MM.1S (cell line): Measurements from ENCODE around the gene TLCD5.

Experiments used
- DNase-seq: peaks from one replicate; pipeline ENCODE4 v3.0.0-alpha.2; 2015
- H2AFZ ChIP-seq: fragments of 300-600 bp; sonication (generic); 2 replicates; pipeline ENCODE4 v1.6.0; 2016; ENCODE audit warnings: antibody characterized with exemption, low read length
- H3F3A ChIP-seq: fragments of 300-600 bp; sonication (generic); 2 replicates; pipeline ENCODE4 v1.6.1; 2016; ENCODE audit warnings: mild to moderate bottlenecking, antibody characterized with exemption, low read length, moderate library complexity, mixed read lengths; ENCODE audit not compliant: insufficient read depth
- H3K27ac ChIP-seq: fragments of 300-600 bp; sonication (generic); 2 replicates; pipeline ENCODE4 v1.5.1; 2016; ENCODE audit warnings: mild to moderate bottlenecking, low read length
- H3K27me3 ChIP-seq: fragments of 300-600 bp; sonication (generic); replicated peaks from 2 replicates; pipeline ENCODE4 v1.6.0; 2016; ENCODE audit warnings: low read length; ENCODE audit not compliant: insufficient read depth
- H3K36me3 ChIP-seq: fragments of 300-600 bp; sonication (generic); replicated peaks from 2 replicates; pipeline ENCODE4 v1.6.1; 2016; ENCODE audit warnings: mild to moderate bottlenecking, low read length, mixed read lengths; ENCODE audit not compliant: insufficient read depth
- H3K4me1 ChIP-seq: fragments of 300-600 bp; sonication (generic); 2 replicates; pipeline ENCODE4 v1.6.1; 2016; ENCODE audit warnings: low read length, mixed read lengths
- H3K4me2 ChIP-seq: fragments of 300-600 bp; sonication (generic); 2 replicates; pipeline ENCODE4 v1.6.0; 2016; ENCODE audit warnings: low read depth, low read length
- H3K4me3 ChIP-seq: fragments of 300-600 bp; sonication (generic); 2 replicates; pipeline ENCODE4 v1.5.1; 2016; ENCODE audit warnings: low read length, mixed read lengths
- H3K79me2 ChIP-seq: fragments of 300-600 bp; sonication (generic); 2 replicates; pipeline ENCODE4 v1.6.1; 2016; ENCODE audit warnings: mixed run types, low read length, mixed read lengths
- H3K9ac ChIP-seq: fragments of 300-600 bp; sonication (generic); 2 replicates; pipeline ENCODE4 v1.6.1; 2016; ENCODE audit warnings: low read length, mixed read lengths
- H3K9me2 ChIP-seq: fragments of 300-600 bp; sonication (generic); replicated peaks from 2 replicates; pipeline ENCODE4 v1.6.1; 2016; ENCODE audit warnings: mild to moderate bottlenecking, low read length, mixed read lengths; ENCODE audit not compliant: insufficient read depth
- H3K9me3 ChIP-seq: fragments of 300-600 bp; sonication (generic); replicated peaks from 2 replicates; pipeline ENCODE4 v1.6.1; 2016; ENCODE audit warnings: mild to moderate bottlenecking, low read length, mixed read lengths; ENCODE audit not compliant: insufficient read depth
- H4K20me1 ChIP-seq: fragments of 300-600 bp; sonication (generic); 2 replicates; pipeline ENCODE4 v1.6.1; 2016; ENCODE audit warnings: mild to moderate bottlenecking, low read length, moderate library complexity, mixed read lengths; ENCODE audit not compliant: insufficient read depth
- EZH2 ChIP-seq: fragments of 300-600 bp; sonication (generic); optimal IDR thresholded peaks from 2 replicates; pipeline ENCODE3; 2017; ENCODE audit warnings: low read depth, mild to moderate bottlenecking, antibody characterized with exemption, low read length, mixed read lengths
- EZH2phosphoT487 ChIP-seq: fragments of 300-600 bp; sonication (generic); IDR thresholded peaks from 2 replicates; pipeline ENCODE4 v1.6.1; 2018; ENCODE audit warnings: antibody characterized with exemption, low read length
- TF ChIP-seq, protein P1 (sequence below): fragments of 300-600 bp; sonication (generic); IDR thresholded peaks from 2 replicates; pipeline ENCODE4 v1.5.1; 2016; ENCODE audit warnings: antibody characterized with exemption, low read length, mixed read lengths

The TLCD5 gene

DNA sequence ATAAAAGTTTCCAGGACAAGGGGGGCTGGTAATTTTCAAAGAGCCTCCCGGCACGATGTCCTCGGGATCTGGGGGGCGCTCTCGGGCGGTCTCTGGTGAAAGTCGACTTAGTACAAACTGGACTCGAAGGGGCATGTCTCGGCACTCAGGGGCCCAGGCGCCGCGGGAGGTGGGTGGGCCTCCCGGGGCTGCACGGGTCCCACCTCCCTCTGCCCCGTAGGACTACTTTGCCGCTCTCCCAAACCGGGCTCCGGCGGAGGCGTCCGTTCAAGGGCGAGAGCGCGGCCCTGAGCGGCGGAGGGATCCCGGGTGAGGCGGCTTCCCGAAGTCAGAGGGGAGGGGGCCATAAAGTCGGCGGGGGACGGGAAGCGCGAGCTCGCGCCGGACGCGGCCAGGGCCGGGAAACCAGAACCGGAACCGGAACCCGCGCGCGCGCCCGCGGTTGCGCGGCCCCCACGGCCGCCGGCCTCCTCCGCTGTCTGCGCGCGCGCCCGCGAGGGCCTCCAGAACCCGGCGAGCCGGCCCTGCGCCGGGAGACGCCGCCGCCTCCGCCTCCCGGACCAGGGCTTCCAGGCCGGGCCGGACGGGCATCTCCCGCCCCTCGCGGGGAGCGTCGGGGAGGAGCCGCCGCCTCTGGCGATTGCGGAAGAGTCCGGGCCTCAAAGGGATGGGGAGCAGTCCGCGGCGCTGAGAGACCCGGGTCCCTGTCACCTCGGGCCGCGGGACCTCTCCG is 11.0 kb downstream of the TLCD5 start, which contains the start of gene ARHGEF12:
TSS of gene ARHGEF12 (plus strand) at position 506 of the 733 bp plus-strand sequence. CDS start 831 bp downstream, outside the sequence.
- H3K4me3 ChIP-seq, result peak within 1 kb of the TSS; percentile 99
- TF ChIP-seq EZH2 (no peak), EZH2phosphoT487 (no peak)
- TF ChIP-seq, protein P1, sequence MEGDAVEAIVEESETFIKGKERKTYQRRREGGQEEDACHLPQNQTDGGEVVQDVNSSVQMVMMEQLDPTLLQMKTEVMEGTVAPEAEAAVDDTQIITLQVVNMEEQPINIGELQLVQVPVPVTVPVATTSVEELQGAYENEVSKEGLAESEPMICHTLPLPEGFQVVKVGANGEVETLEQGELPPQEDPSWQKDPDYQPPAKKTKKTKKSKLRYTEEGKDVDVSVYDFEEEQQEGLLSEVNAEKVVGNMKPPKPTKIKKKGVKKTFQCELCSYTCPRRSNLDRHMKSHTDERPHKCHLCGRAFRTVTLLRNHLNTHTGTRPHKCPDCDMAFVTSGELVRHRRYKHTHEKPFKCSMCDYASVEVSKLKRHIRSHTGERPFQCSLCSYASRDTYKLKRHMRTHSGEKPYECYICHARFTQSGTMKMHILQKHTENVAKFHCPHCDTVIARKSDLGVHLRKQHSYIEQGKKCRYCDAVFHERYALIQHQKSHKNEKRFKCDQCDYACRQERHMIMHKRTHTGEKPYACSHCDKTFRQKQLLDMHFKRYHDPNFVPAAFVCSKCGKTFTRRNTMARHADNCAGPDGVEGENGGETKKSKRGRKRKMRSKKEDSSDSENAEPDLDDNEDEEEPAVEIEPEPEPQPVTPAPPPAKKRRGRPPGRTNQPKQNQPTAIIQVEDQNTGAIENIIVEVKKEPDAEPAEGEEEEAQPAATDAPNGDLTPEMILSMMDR, result peak; percentile 51

DNA sequence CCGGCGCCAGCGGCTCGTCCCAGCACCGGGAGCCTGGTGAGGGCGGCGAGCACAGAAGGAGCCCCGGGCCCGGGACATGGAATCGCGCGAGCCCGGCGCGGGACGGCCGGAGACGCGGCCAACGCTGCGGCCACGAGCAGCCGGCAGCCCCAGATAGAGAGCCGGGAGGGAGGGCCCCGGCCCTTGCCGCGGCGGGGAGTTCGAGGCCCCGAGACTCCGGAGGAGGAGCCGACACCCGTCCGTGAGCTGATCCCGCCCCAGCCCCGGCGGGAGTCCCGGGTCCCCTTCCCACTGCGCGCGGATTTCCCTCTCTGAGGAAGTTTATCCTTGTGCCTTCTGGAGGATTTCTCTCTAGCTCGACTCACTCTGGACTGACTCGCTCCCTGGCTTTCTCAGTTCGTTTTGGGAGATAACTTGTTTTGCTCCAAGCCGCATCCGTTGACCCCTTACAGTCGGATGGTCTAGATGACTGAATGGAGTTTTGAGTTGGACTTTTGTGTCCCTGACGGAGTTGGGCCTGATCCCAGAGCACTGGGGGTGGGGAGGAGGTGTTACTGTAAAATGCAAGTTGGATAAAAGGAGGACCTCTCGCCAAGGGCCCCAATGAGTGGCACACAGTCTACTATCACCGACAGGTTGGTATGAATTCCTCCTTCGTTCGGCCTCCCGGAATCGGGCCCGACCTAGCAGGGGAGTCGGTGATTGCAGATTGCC is 11.7 kb downstream of the TLCD5 start:
- Histone ChIP-seq H3F3A (peaks cover 40% of the 10 kb centered on the region), H3K27me3 (no peaks in the 10 kb centered on the region), H3K4me1 (peaks cover 32% of the 10 kb centered on the region), H2AFZ (peak overlapping the region; percentile 54), H3K9ac (peak overlapping the region; percentile 84), H3K9me3 (no peaks in the 10 kb centered on the region), H3K36me3 (no peaks in the 10 kb centered on the region), H3K4me2 (peak overlapping the region; percentile 59), H3K27ac (peak overlapping the region; percentile 68; the same call in 1 of the 2 replicates), H3K79me2 (peaks cover 54% of the 10 kb centered on the region), H3K4me3 (peak overlapping the region; percentile 99), H4K20me1 (no peaks in the 10 kb centered on the region), H3K9me2 (no peaks in the 10 kb centered on the region)
- no peak for TF ChIP-seq EZH2phosphoT487
- TF ChIP-seq EZH2, result no peak
- TF ChIP-seq, protein P1, result no peak
- DNase-seq, result peak; percentile 56

More for the DNA sequence above, 11.0 kb downstream of the TLCD5 start, which contains the start of gene ARHGEF12:
- Histone ChIP-seq H3K36me3 (no peaks in the 10 kb centered on the region), H3K4me2 (peak within 1 kb of the TSS; percentile 81), H3K27me3 (no peaks in the 10 kb centered on the region), H3K9ac (peak within 1 kb of the TSS; percentile 84), H2AFZ (peak within 1 kb of the TSS; percentile 90), H3K9me2 (no peaks in the 10 kb centered on the region), H3K27ac (peak within 1 kb of the TSS; percentile 70), H3F3A (peaks cover 40% of the 10 kb centered on the region), H3K4me1 (peaks cover 27% of the 10 kb centered on the region), H3K9me3 (no peaks in the 10 kb centered on the region), H4K20me1 (no peaks in the 10 kb centered on the region), H3K79me2 (peaks cover 47% of the 10 kb centered on the region)
- peak; percentile 96 for DNase-seq

DNA sequence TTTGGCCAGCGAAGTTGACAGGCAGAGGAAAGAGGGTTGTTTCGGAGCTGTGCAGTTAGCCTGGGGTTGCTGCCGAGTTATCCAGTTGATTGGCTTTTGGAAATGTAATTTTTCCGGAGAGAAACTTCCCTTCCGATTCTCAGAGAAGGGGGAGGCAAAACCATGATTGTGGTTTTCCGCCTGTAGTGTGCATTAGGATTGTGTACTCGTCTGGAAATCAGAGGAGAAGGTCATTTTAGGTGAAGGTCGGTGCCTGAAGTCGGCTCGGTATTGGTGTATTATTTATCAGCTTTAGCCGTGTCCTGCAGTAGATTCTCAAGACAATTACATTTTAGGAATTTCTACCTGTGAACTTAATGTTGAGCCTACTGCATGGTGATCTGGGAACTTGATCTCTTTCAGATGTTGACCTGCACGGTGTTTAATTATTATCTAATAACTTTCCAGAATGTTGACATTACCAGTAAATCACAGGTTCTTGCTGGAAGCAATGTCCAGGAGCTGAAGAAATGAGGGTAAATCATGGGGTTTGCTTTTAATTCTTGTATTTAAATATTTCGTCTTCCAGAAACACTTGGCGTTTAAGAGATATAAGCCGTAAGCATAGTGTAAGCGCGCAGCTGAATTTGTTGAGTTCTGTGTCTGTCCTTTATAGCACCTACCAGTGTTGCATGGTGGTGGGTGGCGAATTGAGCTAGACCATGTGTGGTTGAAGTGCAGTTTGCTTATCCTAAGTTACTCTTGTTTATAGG is 12.4 kb downstream of the TLCD5 start:
- Histone ChIP-seq H3K27ac (peak overlapping the region; percentile 68; the same call in 1 of the 2 replicates), H3K4me3 (peak overlapping the region; percentile 99), H3K4me2 (peak overlapping the region; percentile 59), H2AFZ (peak overlapping the region; percentile 54), H3F3A (peaks cover 40% of the 10 kb centered on the region), H3K9me2 (no peaks in the 10 kb centered on the region), H4K20me1 (no peaks in the 10 kb centered on the region), H3K9ac (peak overlapping the region; percentile 84), H3K27me3 (no peaks in the 10 kb centered on the region), H3K36me3 (0 out of 2 replicates have a peak, but pooled peaks cover 1% of the 10 kb centered on the region), H3K9me3 (no peaks in the 10 kb centered on the region), H3K4me1 (peaks cover 39% of the 10 kb centered on the region), H3K79me2 (peaks cover 61% of the 10 kb centered on the region)
- TF ChIP-seq EZH2phosphoT487 (no peak), EZH2 (no peak)
- TF ChIP-seq, protein P1, result no peak
- peak; percentile 34 for DNase-seq
